Gastrocnemius medialis (tissue), 4 donors: ENCODE measurements around the gene GALNT14. TPM values are rescaled to one million over a fixed set of nuclear protein-coding genes. Genes with fewer than 3 reads are reported as not detected.

ENCODE experiments used
- ATAC-seq, 2 donors: fragments of 150-250 bp; one replicate each; pipeline ENCODE4 v1.9.1; 2016
- DNase-seq, 2 donors: peaks; one replicate each; pipeline ENCODE4 v3.0.0-alpha.2; 2019
- H3K27ac ChIP-seq, 4 donors: fragments of 200-600 bp; sonication (generic); 1 replicate in 1 of 4; 2 replicates in 3 of 4; pipeline ENCODE4 v1.5.1; 2016 to 2018; ENCODE audit warnings: mild to moderate bottlenecking in 2 of 4, moderate library complexity in 1 of 4
- H3K27me3 ChIP-seq, 3 donors: fragments of 200-600 bp; sonication (generic) in 2 of 3; 1 replicate in 1 of 3; 2 replicates in 2 of 3; pipeline versions ENCODE4 v1.5.1 to v1.6.0; 2016 to 2019; ENCODE audit warnings: mild to moderate bottlenecking in 1 of 3, moderate library complexity in 1 of 3
- H3K36me3 ChIP-seq, 2 donors: fragments of 200-600 bp; sonication (generic) in 1 of 2; one replicate each; pipeline ENCODE4 v1.5.1; 2017 to 2018
- H3K4me1 ChIP-seq, 2 donors: fragments of 200-600 bp; sonication (generic) in 1 of 2; one replicate each; pipeline ENCODE4 v1.5.1; 2016 to 2017; ENCODE audit warnings: mild to moderate bottlenecking in 2 of 2
- H3K4me3 ChIP-seq, 4 donors: fragments of 200-600 bp; sonication (generic) in 3 of 4; 1 replicate in 1 of 4; 2 replicates in 3 of 4; pipeline ENCODE4 v1.5.1; 2016 to 2019; ENCODE audit warnings: mild to moderate bottlenecking in 2 of 4
- H3K9me3 ChIP-seq, 3 donors: fragments of 200-600 bp; sonication (generic) in 2 of 3; 1 replicate in 1 of 3; 2 replicates in 2 of 3; pipeline ENCODE4 v1.5.1; 2016 to 2019
- POLR2A ChIP-seq, 2 donors: fragments of 450-650 bp; IDR thresholded peaks; one replicate each; pipeline ENCODE4 v1.6.1; 2017; ENCODE audit warnings: antibody characterized with exemption in 2 of 2, mild to moderate bottlenecking in 2 of 2, moderate library complexity in 2 of 2
- in situ Hi-C, 4 donors: fragments of 200-750 bp; cut with MboI; loops; one replicate each; pipeline versions ENCODE4 v1.15.0 to v1.8.0; 2017; ENCODE audit warnings: low sequenced_read_pairs in 4 of 4
- intact Hi-C: fragments of 100-400 bp; cut with DNase I; formaldehyde crosslinking; loops from one replicate; pipeline ENCODE4 v1.15.1; 2023; ENCODE audit warnings: low total_unique reads
- total RNA-seq, 4 donors: library from RNA; depleted of rRNA; stranded (reverse); fragments of >200 nt; gene quantifications; one replicate each; pipeline versions ENCODE4 v1.1.0 to v1.2.3, GENCODE V29; 2016
- TF ChIP-seq, protein P1 (sequence below), 5 experiments: fragments of 450-650 bp in 3 of 5; fragments of 200-600 bp in 2 of 5; sonication (generic) in 2 of 5; IDR thresholded peaks in 4 of 5; conservative IDR thresholded peaks in 1 of 5; 1 replicate in 4 of 5; 2 replicates in 1 of 5; pipeline ENCODE4 v1.5.1; 2016 to 2019; ENCODE audit warnings: antibody characterized with exemption in 5 of 5, mild to moderate bottlenecking in 3 of 5, moderate library complexity in 3 of 5

The GALNT14 gene
- total RNA-seq, 4 donors from 2014 or later: 0.16 TPM; not detected in 3

DNA sequence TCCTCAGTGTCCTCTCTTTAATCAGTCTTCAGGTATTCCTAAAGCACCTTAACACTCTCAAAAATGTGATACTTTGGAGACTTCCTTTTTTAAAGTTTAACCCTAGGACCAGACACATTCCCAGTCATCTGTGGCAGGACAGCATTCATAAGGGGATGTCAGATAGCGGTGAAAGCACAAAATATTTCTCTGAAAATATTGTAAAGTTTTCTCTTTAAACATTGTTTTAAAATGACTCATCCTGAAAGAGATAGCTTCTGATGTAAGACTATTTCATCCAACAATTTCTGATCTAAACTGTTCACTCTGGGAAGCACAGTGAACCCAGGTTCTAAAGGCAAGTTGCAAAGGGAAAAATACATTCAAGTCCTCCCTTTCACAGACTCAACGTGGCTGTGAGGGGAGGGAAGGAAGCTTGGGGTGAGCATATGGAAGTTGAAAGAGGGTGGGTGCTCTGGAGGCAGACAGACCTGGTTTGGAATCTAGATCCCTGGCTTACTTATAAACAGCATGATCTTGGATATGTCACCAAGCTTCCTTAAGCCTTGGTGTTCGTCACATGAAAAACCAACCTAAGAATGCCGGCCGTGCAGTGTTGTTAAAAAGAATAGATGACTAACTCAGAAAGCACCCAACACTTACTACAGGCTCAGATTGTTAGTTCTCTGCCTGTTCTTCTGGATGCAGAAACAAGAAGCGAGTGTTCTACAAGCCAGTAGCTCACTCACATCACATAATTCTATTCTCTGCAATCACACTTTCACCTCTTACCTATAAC is 12.1 kb downstream of the GALNT14 start:
- Histone ChIP-seq H3K4me3 (no peak overlapping the region), H3K9me3 (no peaks in the 10 kb centered on the region), H3K27me3 (no peaks in the 10 kb centered on the region), H3K36me3 (no peaks in the 10 kb centered on the region), H3K4me1 (no peaks in the 10 kb centered on the region), H3K27ac (no peak overlapping the region)
- intact Hi-C loops (no loop called here), in situ Hi-C loops (no loop called here)
- DNase-seq (no peak), ATAC-seq (no peak)
- TF ChIP-seq, protein P1, sequence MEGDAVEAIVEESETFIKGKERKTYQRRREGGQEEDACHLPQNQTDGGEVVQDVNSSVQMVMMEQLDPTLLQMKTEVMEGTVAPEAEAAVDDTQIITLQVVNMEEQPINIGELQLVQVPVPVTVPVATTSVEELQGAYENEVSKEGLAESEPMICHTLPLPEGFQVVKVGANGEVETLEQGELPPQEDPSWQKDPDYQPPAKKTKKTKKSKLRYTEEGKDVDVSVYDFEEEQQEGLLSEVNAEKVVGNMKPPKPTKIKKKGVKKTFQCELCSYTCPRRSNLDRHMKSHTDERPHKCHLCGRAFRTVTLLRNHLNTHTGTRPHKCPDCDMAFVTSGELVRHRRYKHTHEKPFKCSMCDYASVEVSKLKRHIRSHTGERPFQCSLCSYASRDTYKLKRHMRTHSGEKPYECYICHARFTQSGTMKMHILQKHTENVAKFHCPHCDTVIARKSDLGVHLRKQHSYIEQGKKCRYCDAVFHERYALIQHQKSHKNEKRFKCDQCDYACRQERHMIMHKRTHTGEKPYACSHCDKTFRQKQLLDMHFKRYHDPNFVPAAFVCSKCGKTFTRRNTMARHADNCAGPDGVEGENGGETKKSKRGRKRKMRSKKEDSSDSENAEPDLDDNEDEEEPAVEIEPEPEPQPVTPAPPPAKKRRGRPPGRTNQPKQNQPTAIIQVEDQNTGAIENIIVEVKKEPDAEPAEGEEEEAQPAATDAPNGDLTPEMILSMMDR (IDR thresholded peaks at IDR 0.05 in 4 of 5, conservative IDR thresholded peaks at IDR 0.05 in 1 of 5): no peak
- TF ChIP-seq POLR2A (IDR thresholded peaks at IDR 0.05): no peak

DNA sequence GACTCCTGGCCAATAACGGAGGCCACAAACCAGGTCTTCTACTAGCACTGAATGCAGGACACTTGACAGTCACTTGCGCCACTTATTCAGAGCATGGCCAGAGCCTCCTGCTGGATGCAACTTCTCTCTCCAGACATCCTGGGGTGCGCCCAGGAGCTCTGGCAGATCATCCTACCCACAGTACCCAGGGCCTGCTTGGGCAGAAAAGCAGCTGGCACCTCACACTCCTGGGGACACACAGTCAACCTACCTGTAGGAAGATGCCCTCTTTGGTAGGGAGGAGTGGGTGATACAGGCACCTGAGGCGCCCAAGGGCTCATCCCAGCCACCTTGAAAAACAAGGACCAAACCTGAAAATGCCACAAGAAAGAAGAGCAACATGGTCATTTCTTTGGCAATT is 13.3 kb downstream of the GALNT14 start:
- intact Hi-C loops (no loop called here), in situ Hi-C loops (no loop called here)
- Histone ChIP-seq H3K36me3 (no peaks in the 10 kb centered on the region), H3K9me3 (no peaks in the 10 kb centered on the region), H3K4me1 (no peaks in the 10 kb centered on the region), H3K4me3 (no peak overlapping the region), H3K27ac (no peak overlapping the region), H3K27me3 (no peaks in the 10 kb centered on the region)
- no peak for ATAC-seq
- no peak for DNase-seq
- TF ChIP-seq, protein P1 (IDR thresholded peaks at IDR 0.05 in 4 of 5, conservative IDR thresholded peaks at IDR 0.05 in 1 of 5): no peak
- TF ChIP-seq POLR2A (IDR thresholded peaks at IDR 0.05): no peak

DNA sequence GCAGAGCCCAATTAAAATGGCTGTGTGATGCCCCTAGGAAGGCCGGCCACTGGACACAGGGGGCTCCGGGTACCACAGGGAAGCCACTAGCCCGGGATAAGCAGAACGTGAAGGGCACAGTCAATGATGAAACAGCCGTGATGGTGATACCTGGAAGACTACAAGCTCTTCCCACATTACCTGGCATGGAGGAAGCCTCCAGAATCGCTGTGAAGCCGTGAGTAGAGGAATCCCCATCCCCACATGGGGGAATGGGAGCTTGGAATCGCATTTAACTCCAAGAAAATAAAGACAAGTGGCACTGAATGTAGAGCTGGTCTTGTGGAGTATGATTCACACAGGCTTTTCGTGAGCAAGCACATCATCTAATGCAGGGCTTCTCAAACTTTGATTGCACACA is 16.1 kb downstream of the GALNT14 start:
- TF ChIP-seq, protein P1 (IDR thresholded peaks at IDR 0.05 in 4 of 5, conservative IDR thresholded peaks at IDR 0.05 in 1 of 5): no peak
- no peak for TF ChIP-seq POLR2A (IDR thresholded peaks at IDR 0.05)

DNA sequence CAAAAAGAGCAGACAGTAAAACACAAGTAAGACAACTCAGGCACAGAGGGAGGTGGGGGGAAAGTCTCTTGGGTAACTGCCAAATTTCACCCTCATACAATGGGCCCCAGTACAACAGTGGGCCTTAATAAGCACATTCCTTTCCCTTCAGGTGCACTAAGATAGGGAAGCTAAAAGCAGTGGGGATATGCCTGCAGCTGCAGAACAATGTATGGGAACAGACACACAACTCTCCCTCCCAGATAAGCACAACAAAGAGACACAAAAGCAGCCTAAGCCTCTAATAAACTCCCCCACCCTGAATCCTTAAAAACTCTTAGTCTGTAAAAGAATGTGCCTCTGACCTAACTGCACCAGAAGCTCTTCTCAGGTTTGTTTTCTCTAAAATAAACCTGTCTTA is 24.5 kb downstream of the GALNT14 start:
- ATAC-seq (no peak), DNase-seq (no peak)
- in situ Hi-C loops: no loop called here
- no peaks in the 10 kb centered on the region for H3K27me3 ChIP-seq
- no peaks in the 10 kb centered on the region for H3K9me3 ChIP-seq
- intact Hi-C loops: no loop called here
- no peak overlapping the region for H3K4me3 ChIP-seq
- no peak overlapping the region for H3K27ac ChIP-seq
- H3K4me1 ChIP-seq: no peaks in the 10 kb centered on the region
- no peaks in the 10 kb centered on the region for H3K36me3 ChIP-seq
- TF ChIP-seq, protein P1 (IDR thresholded peaks at IDR 0.05 in 4 of 5, conservative IDR thresholded peaks at IDR 0.05 in 1 of 5): no peak
- TF ChIP-seq POLR2A (IDR thresholded peaks at IDR 0.05): no peak

More for the DNA sequence above, 16.1 kb downstream of the GALNT14 start:
- H3K4me3 ChIP-seq: no peak overlapping the region
- DNase-seq (no peak), ATAC-seq (no peak)
- intact Hi-C loops (no loop called here), in situ Hi-C loops (no loop called here)
- H3K36me3 ChIP-seq: no peaks in the 10 kb centered on the region
- H3K9me3 ChIP-seq: no peaks in the 10 kb centered on the region
- H3K4me1 ChIP-seq: no peaks in the 10 kb centered on the region
- no peak overlapping the region for H3K27ac ChIP-seq
- no peaks in the 10 kb centered on the region for H3K27me3 ChIP-seq
